HEK293 (cell line): Measurements from ENCODE around the gene MMP25.
A peak's percentile ranks its signal among the peaks of the same experiment; 100 is the strongest.

Experiments used
- CTCF ChIA-PET: fragments of 350-600 bp; formaldehyde crosslinking; extraction: SDS; loops from one replicate; lab custom pipeline; 2021; ENCODE audit warnings: antibody characterized with exemption; lab: Yijun Ruan, JAX
- POLR2A ChIA-PET: fragments of 300-600 bp; formaldehyde crosslinking; extraction: SDS; loops from one replicate; lab custom pipeline; 2020; ENCODE audit warnings: antibody characterized with exemption, inconsistent platforms; lab: Yijun Ruan, JAX
- H3K27ac ChIP-seq: fragments of 200-500 bp; sonication (Bioruptor generic); 2 replicates; pipeline ENCODE4 v1.5.1; 2014; ENCODE audit warnings: low read depth, low read length, control low read depth, inconsistent platforms; ENCODE audit errors: extremely low read depth
- H3K36me3 ChIP-seq, 2 experiments: fragments of 200-500 bp in 1 of 2; sonication (Bioruptor generic) in 1 of 2; 1 replicate in 1 of 2; 2 replicates in 1 of 2; pipeline ENCODE4 v1.5.1; 2014 to 2017; ENCODE audit warnings: inconsistent platforms in 2 of 2, low read length in 2 of 2; ENCODE audit not compliant: control insufficient read depth in 2 of 2, insufficient read depth in 1 of 2
- H3K4me1 ChIP-seq: fragments of 200-500 bp; sonication (Bioruptor generic); 2 replicates; pipeline ENCODE4 v1.5.1; 2014; ENCODE audit warnings: mild to moderate bottlenecking, low read length, inconsistent platforms; ENCODE audit not compliant: control insufficient read depth, insufficient read depth
- H3K4me3 ChIP-seq: 2 replicates; pipeline ENCODE4 v1.5.1; 2011; ENCODE audit warnings: low read depth, mild to moderate bottlenecking, control low read depth, low read length, moderate library complexity
- H3K9me3 ChIP-seq: fragments of 200-500 bp; sonication (Bioruptor generic); 2 replicates; pipeline ENCODE4 v1.5.1; 2014; ENCODE audit warnings: low read depth, low read length, inconsistent platforms; ENCODE audit not compliant: control insufficient read depth, insufficient read depth
- KLF10 ChIP-seq: fragments of 450-650 bp; IDR thresholded peaks from 2 replicates; pipeline ENCODE4 v1.5.1; 2018; ENCODE audit warnings: missing biosample characterization, mild to moderate bottlenecking, missing genetic modification characterization
- MZF1 ChIP-seq: fragments of 450-650 bp; formaldehyde crosslinking; IDR thresholded peaks from 2 replicates; pipeline ENCODE4 v1.5.1; 2017; ENCODE audit warnings: missing biosample characterization, missing genetic modification characterization, borderline replicate concordance
- ZBTB17 ChIP-seq: fragments of 450-650 bp; formaldehyde crosslinking; IDR thresholded peaks from 2 replicates; pipeline ENCODE4 v1.5.1; 2016; ENCODE audit warnings: missing biosample characterization, missing genetic modification characterization
- ZBTB8A ChIP-seq: fragments of 450-650 bp; formaldehyde crosslinking; IDR thresholded peaks from 2 replicates; pipeline ENCODE4 v1.5.1; 2016; ENCODE audit warnings: missing biosample characterization, missing genetic modification characterization
- ZNF10 ChIP-seq: fragments of 450-650 bp; formaldehyde crosslinking; IDR thresholded peaks from 2 replicates; pipeline ENCODE4 v1.5.1; 2017; ENCODE audit warnings: missing biosample characterization, missing genetic modification characterization
- ZNF157 ChIP-seq: fragments of 450-650 bp; formaldehyde crosslinking; IDR thresholded peaks from 2 replicates; pipeline ENCODE4 v1.5.1; 2016; ENCODE audit warnings: missing biosample characterization, missing genetic modification characterization
- ZNF561 ChIP-seq: fragments of 450-650 bp; IDR thresholded peaks from 2 replicates; pipeline ENCODE4 v1.5.1; 2018; ENCODE audit warnings: missing biosample characterization, missing genetic modification characterization, borderline replicate concordance
- ZNF600 ChIP-seq: fragments of 450-650 bp; formaldehyde crosslinking; IDR thresholded peaks from 2 replicates; pipeline ENCODE4 v1.5.1; 2016; ENCODE audit warnings: missing biosample characterization, missing genetic modification characterization
- ZNF629 ChIP-seq: fragments of 450-650 bp; formaldehyde crosslinking; IDR thresholded peaks from 2 replicates; pipeline ENCODE4 v1.5.1; 2017; ENCODE audit warnings: missing biosample characterization, missing genetic modification characterization
- ZNF677 ChIP-seq: fragments of 450-650 bp; IDR thresholded peaks from 2 replicates; pipeline ENCODE4 v1.5.0; 2018; ENCODE audit warnings: missing biosample characterization, mild to moderate bottlenecking, missing genetic modification characterization, moderate library complexity
- TF ChIP-seq, protein P1 (sequence below): fragments of 450-650 bp; formaldehyde crosslinking; IDR thresholded peaks from 2 replicates; pipeline ENCODE4 v1.5.1; 2016; ENCODE audit warnings: missing biosample characterization, missing genetic modification characterization
- TF ChIP-seq, protein P2 (sequence below): fragments of 450-650 bp; formaldehyde crosslinking; IDR thresholded peaks from 2 replicates; pipeline ENCODE4 v1.5.1; 2016; ENCODE audit warnings: missing biosample characterization, missing genetic modification characterization, borderline replicate concordance
- TF ChIP-seq, protein P3 (sequence below): fragments of 450-650 bp; formaldehyde crosslinking; optimal IDR thresholded peaks from 2 replicates; pipeline ENCODE3; 2016; ENCODE audit warnings: missing biosample characterization, mild to moderate bottlenecking, missing genetic modification characterization
- TF ChIP-seq, protein P4 (sequence below): fragments of 450-650 bp; formaldehyde crosslinking; IDR thresholded peaks from 2 replicates; pipeline ENCODE4 v1.5.1; 2016; ENCODE audit warnings: missing biosample characterization, missing genetic modification characterization
- TF ChIP-seq, protein P5 (sequence below): fragments of 450-650 bp; formaldehyde crosslinking; IDR thresholded peaks from 2 replicates; pipeline ENCODE4 v1.5.1; 2017; ENCODE audit warnings: missing biosample characterization, missing genetic modification characterization
- TF ChIP-seq, protein P6 (sequence below): fragments of 450-650 bp; formaldehyde crosslinking; IDR thresholded peaks from 2 replicates; pipeline ENCODE4 v1.5.1; 2016; ENCODE audit warnings: missing biosample characterization, missing genetic modification characterization

The MMP25 gene

DNA sequence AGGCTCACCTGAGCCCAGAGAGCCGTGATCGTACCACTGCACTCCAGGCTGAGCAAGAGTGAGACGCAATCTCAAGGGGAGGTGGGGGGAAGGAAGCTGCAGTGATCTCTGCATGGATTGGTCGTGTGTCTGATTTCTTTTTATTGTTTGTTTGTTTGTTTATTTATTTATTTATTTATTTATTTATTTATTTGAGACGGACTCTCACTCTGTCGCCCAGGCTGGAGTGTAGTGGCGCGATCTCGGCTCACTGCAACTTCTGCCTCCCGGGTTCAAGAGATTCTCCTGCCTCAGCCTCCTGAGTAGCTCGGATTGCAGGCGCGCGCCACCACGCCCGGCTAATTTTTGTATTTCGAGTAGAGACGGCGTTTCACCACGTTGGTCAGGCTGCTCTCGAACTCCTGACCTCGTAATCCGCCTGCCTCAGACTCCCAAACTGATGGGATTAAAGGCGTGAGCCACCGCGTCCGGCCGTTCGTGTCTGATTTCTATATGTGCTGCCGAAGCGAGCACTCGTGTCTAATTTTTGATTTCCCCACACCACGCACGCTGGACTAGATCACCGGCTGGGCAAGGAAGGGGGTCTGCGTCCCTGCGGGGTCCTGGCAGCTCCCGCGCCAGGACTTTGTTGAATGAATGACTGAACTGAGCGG lies 26.6 kb upstream of the MMP25 start (continued):
- TF ChIP-seq ZNF629 (tag by site-specific recombination) (peak; percentile 38; the same call in 1 of the 2 replicates), ZNF157 (tag by site-specific recombination) (no peak), KLF10 (no peak)
- TF ChIP-seq, protein P1, sequence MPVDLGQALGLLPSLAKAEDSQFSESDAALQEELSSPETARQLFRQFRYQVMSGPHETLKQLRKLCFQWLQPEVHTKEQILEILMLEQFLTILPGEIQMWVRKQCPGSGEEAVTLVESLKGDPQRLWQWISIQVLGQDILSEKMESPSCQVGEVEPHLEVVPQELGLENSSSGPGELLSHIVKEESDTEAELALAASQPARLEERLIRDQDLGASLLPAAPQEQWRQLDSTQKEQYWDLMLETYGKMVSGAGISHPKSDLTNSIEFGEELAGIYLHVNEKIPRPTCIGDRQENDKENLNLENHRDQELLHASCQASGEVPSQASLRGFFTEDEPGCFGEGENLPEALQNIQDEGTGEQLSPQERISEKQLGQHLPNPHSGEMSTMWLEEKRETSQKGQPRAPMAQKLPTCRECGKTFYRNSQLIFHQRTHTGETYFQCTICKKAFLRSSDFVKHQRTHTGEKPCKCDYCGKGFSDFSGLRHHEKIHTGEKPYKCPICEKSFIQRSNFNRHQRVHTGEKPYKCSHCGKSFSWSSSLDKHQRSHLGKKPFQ (tag by site-specific recombination), result 0 out of 2 replicates have a peak, but pooled peaks have one; percentile 44
- TF ChIP-seq, protein P2, sequence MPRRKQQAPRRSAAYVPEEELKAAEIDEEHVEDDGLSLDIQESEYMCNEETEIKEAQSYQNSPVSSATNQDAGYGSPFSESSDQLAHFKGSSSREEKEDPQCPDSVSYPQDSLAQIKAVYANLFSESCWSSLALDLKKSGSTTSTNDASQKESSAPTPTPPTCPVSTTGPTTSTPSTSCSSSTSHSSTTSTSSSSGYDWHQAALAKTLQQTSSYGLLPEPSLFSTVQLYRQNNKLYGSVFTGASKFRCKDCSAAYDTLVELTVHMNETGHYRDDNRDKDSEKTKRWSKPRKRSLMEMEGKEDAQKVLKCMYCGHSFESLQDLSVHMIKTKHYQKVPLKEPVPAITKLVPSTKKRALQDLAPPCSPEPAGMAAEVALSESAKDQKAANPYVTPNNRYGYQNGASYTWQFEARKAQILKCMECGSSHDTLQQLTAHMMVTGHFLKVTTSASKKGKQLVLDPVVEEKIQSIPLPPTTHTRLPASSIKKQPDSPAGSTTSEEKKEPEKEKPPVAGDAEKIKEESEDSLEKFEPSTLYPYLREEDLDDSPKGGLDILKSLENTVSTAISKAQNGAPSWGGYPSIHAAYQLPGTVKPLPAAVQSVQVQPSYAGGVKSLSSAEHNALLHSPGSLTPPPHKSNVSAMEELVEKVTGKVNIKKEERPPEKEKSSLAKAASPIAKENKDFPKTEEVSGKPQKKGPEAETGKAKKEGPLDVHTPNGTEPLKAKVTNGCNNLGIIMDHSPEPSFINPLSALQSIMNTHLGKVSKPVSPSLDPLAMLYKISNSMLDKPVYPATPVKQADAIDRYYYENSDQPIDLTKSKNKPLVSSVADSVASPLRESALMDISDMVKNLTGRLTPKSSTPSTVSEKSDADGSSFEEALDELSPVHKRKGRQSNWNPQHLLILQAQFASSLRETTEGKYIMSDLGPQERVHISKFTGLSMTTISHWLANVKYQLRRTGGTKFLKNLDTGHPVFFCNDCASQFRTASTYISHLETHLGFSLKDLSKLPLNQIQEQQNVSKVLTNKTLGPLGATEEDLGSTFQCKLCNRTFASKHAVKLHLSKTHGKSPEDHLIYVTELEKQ, result no peak
- TF ChIP-seq, all 188 proteins: peak for 49

DNA sequence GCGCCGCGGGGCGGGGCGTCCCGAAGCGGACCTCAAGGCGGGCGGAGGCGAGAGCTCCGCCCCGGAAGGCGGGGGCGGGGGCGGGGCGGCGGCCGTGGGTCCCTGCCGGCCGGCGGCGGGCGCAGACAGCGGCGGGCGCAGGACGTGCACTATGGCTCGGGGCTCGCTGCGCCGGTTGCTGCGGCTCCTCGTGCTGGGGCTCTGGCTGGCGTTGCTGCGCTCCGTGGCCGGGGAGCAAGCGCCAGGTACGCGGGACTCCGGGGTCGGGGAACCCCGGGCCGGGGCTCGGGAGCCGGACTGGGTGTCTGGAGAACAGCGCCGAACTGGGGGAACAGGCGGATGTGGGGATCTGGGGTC lies 26.1 kb upstream of the MMP25 start, which contains the start of gene TNFRSF12A:
Gene TNFRSF12A, plus strand, starts transcription at position 122 of the 357 bp plus-strand sequence. Its CDS starts 30 bp downstream, at position 152.
- H3K4me1 ChIP-seq, result peaks cover 21% of the 10 kb centered on the region
- TF ChIP-seq ZNF157 (tag by site-specific recombination) (no peak), ZNF600 (tag by site-specific recombination) (peak; percentile 54; the same call in 1 of the 2 replicates), ZNF561 (tag by site-specific recombination) (peak; percentile 22; the same call in 1 of the 2 replicates), ZBTB8A (peak; percentile 55; the same call in 1 of the 2 replicates), ZNF10 (no peak), ZNF677 (tag by site-specific recombination) (0 out of 2 replicates have a peak, but pooled peaks have one; percentile 8), ZBTB17 (tag by site-specific recombination) (no peak), MZF1 (tag by site-specific recombination) (peak; percentile 64; the same call in 1 of the 2 replicates)
- TF ChIP-seq, protein P3, sequence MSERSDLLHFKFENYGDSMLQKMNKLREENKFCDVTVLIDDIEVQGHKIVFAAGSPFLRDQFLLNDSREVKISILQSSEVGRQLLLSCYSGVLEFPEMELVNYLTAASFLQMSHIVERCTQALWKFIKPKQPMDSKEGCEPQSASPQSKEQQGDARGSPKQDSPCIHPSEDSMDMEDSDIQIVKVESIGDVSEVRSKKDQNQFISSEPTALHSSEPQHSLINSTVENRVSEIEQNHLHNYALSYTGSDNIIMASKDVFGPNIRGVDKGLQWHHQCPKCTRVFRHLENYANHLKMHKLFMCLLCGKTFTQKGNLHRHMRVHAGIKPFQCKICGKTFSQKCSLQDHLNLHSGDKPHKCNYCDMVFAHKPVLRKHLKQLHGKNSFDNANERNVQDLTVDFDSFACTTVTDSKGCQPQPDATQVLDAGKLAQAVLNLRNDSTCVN (tag by site-specific recombination), result peak; percentile 24
- TF ChIP-seq, protein P4, sequence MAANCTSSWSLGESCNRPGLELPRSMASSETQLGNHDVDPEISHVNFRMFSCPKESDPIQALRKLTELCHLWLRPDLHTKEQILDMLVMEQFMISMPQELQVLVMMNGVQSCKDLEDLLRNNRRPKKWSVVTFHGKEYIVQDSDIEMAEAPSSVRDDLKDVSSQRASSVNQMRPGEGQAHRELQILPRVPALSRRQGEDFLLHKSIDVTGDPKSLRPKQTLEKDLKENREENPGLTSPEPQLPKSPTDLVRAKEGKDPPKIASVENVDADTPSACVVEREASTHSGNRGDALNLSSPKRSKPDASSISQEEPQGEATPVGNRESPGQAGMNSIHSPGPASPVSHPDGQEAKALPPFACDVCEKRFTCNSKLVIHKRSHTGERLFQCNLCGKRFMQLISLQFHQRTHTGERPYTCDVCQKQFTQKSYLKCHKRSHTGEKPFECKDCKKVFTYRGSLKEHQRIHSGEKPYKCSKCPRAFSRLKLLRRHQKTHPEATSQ (tag by site-specific recombination), result 0 out of 2 replicates have a peak, but pooled peaks have one; percentile 42
- TF ChIP-seq, protein P5, sequence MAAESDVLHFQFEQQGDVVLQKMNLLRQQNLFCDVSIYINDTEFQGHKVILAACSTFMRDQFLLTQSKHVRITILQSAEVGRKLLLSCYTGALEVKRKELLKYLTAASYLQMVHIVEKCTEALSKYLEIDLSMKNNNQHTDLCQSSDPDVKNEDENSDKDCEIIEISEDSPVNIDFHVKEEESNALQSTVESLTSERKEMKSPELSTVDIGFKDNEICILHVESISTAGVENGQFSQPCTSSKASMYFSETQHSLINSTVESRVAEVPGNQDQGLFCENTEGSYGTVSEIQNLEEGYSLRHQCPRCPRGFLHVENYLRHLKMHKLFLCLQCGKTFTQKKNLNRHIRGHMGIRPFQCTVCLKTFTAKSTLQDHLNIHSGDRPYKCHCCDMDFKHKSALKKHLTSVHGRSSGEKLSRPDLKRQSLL (tag by site-specific recombination), result 0 out of 2 replicates have a peak, but pooled peaks have one; percentile 5
- TF ChIP-seq, protein P6, sequence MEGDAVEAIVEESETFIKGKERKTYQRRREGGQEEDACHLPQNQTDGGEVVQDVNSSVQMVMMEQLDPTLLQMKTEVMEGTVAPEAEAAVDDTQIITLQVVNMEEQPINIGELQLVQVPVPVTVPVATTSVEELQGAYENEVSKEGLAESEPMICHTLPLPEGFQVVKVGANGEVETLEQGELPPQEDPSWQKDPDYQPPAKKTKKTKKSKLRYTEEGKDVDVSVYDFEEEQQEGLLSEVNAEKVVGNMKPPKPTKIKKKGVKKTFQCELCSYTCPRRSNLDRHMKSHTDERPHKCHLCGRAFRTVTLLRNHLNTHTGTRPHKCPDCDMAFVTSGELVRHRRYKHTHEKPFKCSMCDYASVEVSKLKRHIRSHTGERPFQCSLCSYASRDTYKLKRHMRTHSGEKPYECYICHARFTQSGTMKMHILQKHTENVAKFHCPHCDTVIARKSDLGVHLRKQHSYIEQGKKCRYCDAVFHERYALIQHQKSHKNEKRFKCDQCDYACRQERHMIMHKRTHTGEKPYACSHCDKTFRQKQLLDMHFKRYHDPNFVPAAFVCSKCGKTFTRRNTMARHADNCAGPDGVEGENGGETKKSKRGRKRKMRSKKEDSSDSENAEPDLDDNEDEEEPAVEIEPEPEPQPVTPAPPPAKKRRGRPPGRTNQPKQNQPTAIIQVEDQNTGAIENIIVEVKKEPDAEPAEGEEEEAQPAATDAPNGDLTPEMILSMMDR (tag by site-specific recombination), result 0 out of 2 replicates have a peak, but pooled peaks have one; percentile 28
- TF ChIP-seq, all 188 proteins: peak for 9
- CTCF ChIA-PET, result interaction anchor here (1.1 to 4.1 kb wide), 6 partner anchors 8 to 18 kb away, joined by 3 to 41 read pairs (median 10); no protein-coding TSS in a partner anchor
- POLR2A ChIA-PET, result interaction anchor here (0.5 to 11.9 kb wide), 21 partner anchors 8 to 1056 kb away, joined by 3 to 247 read pairs (median 6); partner anchors contain the start of genes FLYWCH1, KREMEN2, PAQR4 and PGP
- Histone ChIP-seq H3K27ac (peak within 1 kb of the TSS; percentile 54), H3K36me3 (no peaks in the 10 kb centered on the region), H3K9me3 (no peaks in the 10 kb centered on the region), H3K4me3 (peak within 1 kb of the TSS; percentile 75)
